Activated T-helper 1 cell treated with anti-CD3 and anti-CD28 coated beads, Interleukin-2, amount 50 U/mL, for 16 hours (primary cell): ENCODE data around the gene ZCCHC14.

Experiments used
- DNase-seq, 2 donors: peaks; one replicate each; pipeline ENCODE4 v3.0.0-alpha.2; 2020; ENCODE audit warnings: low read depth in 1 of 2, low spot score in 1 of 2

The ZCCHC14 gene

GRCh38 chr16:87492721-87493607 lies at the start of gene ZCCHC14:
Gene ZCCHC14, minus strand, starts transcription at chr16:87493024. Its CDS starts 786 bp downstream, at chr16:87492238.
- peak; percentile 99 for DNase-seq

- DNase-seq = no peak
Measured at GRCh38 chr16:87541872-87542234, 49.0 kb upstream of the ZCCHC14 start.

- DNase-seq = no peak
Measured at GRCh38 chr16:87541147-87541871, 48.5 kb upstream of the ZCCHC14 start.

GRCh38 chr16:87540897-87541146 lies 48.0 kb upstream of the ZCCHC14 start:
- DNase-seq = no peak

- no peak for DNase-seq
Measured at GRCh38 chr16:87540072-87540896, 47.5 kb upstream of the ZCCHC14 start.

GRCh38 chr16:87539113-87539512 lies 46.3 kb upstream of the ZCCHC14 start:
- no peak for DNase-seq

- no peak for DNase-seq
Measured at GRCh38 chr16:87538594-87538993, 45.8 kb upstream of the ZCCHC14 start.

GRCh38 chr16:87538160-87538559 lies 45.3 kb upstream of the ZCCHC14 start:
- DNase-seq = no peak

- no peak for DNase-seq
Measured at GRCh38 chr16:87536795-87537142, 43.9 kb upstream of the ZCCHC14 start.

- no peak for DNase-seq
Measured at GRCh38 chr16:87535855-87536794, 43.3 kb upstream of the ZCCHC14 start.

- no peak for DNase-seq
Measured at GRCh38 chr16:87535457-87535854, 42.6 kb upstream of the ZCCHC14 start.

- DNase-seq = no peak
Measured at GRCh38 chr16:87534751-87535150, 41.9 kb upstream of the ZCCHC14 start.

- DNase-seq = no peak
Measured at GRCh38 chr16:87534030-87534653, 41.3 kb upstream of the ZCCHC14 start.

- DNase-seq = no peak
Measured at GRCh38 chr16:87533061-87533460, 40.2 kb upstream of the ZCCHC14 start.

- no peak for DNase-seq
Measured at GRCh38 chr16:87531418-87531817, 38.6 kb upstream of the ZCCHC14 start.

- no peak for DNase-seq
Measured at GRCh38 chr16:87528690-87529579, 36.1 kb upstream of the ZCCHC14 start.

- no peak for DNase-seq
Measured at GRCh38 chr16:87527055-87527724, 34.4 kb upstream of the ZCCHC14 start.

GRCh38 chr16:87526238-87526947 lies 33.6 kb upstream of the ZCCHC14 start:
- DNase-seq = no peak
